ENCODE data around the gene EIF3I.

The EIF3I gene

GRCh38 chr1:32195972-32196823 lies 26.0 kb upstream of the EIF3I start:
- Histone ChIP-seq H3K27me3 (ENCODE audit: insufficient read depth, low read length) (no peaks in the 10 kb centered on the region), H3K36me3 (ENCODE audit: insufficient read depth, low read length) (peaks cover 69% of the 10 kb centered on the region), H3K79me2 (ENCODE audit: insufficient read depth, low read length) (no peaks in the 10 kb centered on the region), H3F3A (ENCODE audit: insufficient read depth, low read length) (no peaks in the 10 kb centered on the region), H4K20me1 (ENCODE audit: insufficient read depth, low read length) (no peaks in the 10 kb centered on the region), H3K9me3 (ENCODE audit: low read length) (no peaks in the 10 kb centered on the region), H3K4me1 (ENCODE audit: insufficient read depth, low read length, severe bottlenecking) (peaks cover 18% of the 10 kb centered on the region), H2AFZ (ENCODE audit: low read length) (no peak overlapping the region), H3K4me2 (ENCODE audit: low read length) (no peak overlapping the region), H3K27ac (ENCODE audit: low read depth, low read length, poor library complexity, severe bottlenecking) (no peak overlapping the region), H3K9me2 (ENCODE audit: low read depth, low read length) (no peaks in the 10 kb centered on the region), H3K9ac (ENCODE audit: low read length) (no peak overlapping the region), H3K4me3 (ENCODE audit: low read depth, low read length, poor library complexity, severe bottlenecking) (no peak overlapping the region)
- TF ChIP-seq CTCF (IDR thresholded peaks at IDR 0.05; ENCODE audit: low read length) (no peak), EZH2 (IDR thresholded peaks at IDR 0.05; ENCODE audit: borderline replicate concordance, low read length) (no peak)

DNA sequence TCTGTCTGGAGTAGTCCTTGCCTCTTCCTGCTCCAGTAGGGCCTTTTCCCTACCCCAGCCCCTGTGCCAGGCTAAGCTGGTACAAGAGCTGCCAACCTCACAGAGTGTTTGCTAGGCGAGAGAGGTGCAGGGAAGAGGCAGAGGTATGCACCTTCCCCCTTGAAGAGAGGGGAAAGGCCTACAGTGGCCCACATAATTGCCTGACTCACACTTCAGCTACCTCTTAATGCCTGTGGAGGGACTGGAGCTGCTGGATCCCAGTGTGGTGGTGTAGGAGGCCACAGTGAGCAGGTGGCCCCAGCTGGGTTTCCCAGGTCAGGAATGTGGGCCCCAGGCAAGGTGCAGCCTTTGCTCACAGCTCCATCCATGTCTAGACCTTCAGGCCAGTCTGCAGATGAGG lies 25.1 kb upstream of the EIF3I start:
- peaks cover 27% of the 10 kb centered on the region for H3K4me1 ChIP-seq (ENCODE audit: insufficient read depth, low read length, severe bottlenecking)
- H3K4me3 ChIP-seq (ENCODE audit: low read depth, low read length, poor library complexity, severe bottlenecking), result no peak overlapping the region
- H3K27me3 ChIP-seq (ENCODE audit: insufficient read depth, low read length), result no peaks in the 10 kb centered on the region
- H3F3A ChIP-seq (ENCODE audit: insufficient read depth, low read length), result no peaks in the 10 kb centered on the region
- H3K36me3 ChIP-seq (ENCODE audit: insufficient read depth, low read length), result peaks cover 60% of the 10 kb centered on the region
- H3K79me2 ChIP-seq (ENCODE audit: insufficient read depth, low read length), result no peaks in the 10 kb centered on the region
- H4K20me1 ChIP-seq (ENCODE audit: insufficient read depth, low read length), result no peaks in the 10 kb centered on the region
- no peak overlapping the region for H2AFZ ChIP-seq (ENCODE audit: low read length)
- H3K9ac ChIP-seq (ENCODE audit: low read length), result no peak overlapping the region
- H3K27ac ChIP-seq (ENCODE audit: low read depth, low read length, poor library complexity, severe bottlenecking), result no peak overlapping the region
- TF ChIP-seq CTCF (IDR thresholded peaks at IDR 0.05; ENCODE audit: low read length) (no peak), EZH2 (IDR thresholded peaks at IDR 0.05; ENCODE audit: borderline replicate concordance, low read length) (no peak)
- H3K9me2 ChIP-seq (ENCODE audit: low read depth, low read length), result no peaks in the 10 kb centered on the region
- H3K4me2 ChIP-seq (ENCODE audit: low read length), result no peak overlapping the region
- no peaks in the 10 kb centered on the region for H3K9me3 ChIP-seq (ENCODE audit: low read length)

- H3K27ac ChIP-seq (ENCODE audit: low read depth, low read length, poor library complexity, severe bottlenecking), result no peak overlapping the region
- H3K4me2 ChIP-seq (ENCODE audit: low read length), result no peak overlapping the region
- no peaks in the 10 kb centered on the region for H3K9me2 ChIP-seq (ENCODE audit: low read depth, low read length)
- H3K9me3 ChIP-seq (ENCODE audit: low read length), result no peaks in the 10 kb centered on the region
- peaks cover 52% of the 10 kb centered on the region for H3K36me3 ChIP-seq (ENCODE audit: insufficient read depth, low read length)
- H3K4me3 ChIP-seq (ENCODE audit: low read depth, low read length, poor library complexity, severe bottlenecking), result no peak overlapping the region
- no peaks in the 10 kb centered on the region for H4K20me1 ChIP-seq (ENCODE audit: insufficient read depth, low read length)
- no peak overlapping the region for H3K9ac ChIP-seq (ENCODE audit: low read length)
- H2AFZ ChIP-seq (ENCODE audit: low read length), result no peak overlapping the region
- H3K79me2 ChIP-seq (ENCODE audit: insufficient read depth, low read length), result no peaks in the 10 kb centered on the region
- H3F3A ChIP-seq (ENCODE audit: insufficient read depth, low read length), result no peaks in the 10 kb centered on the region
- TF ChIP-seq EZH2 (IDR thresholded peaks at IDR 0.05; ENCODE audit: borderline replicate concordance, low read length), result no peak
- no peak for TF ChIP-seq CTCF (IDR thresholded peaks at IDR 0.05; ENCODE audit: low read length)
- H3K27me3 ChIP-seq (ENCODE audit: insufficient read depth, low read length), result no peaks in the 10 kb centered on the region
- H3K4me1 ChIP-seq (ENCODE audit: insufficient read depth, low read length, severe bottlenecking), result peaks cover 28% of the 10 kb centered on the region
These were observed 24.4 kb upstream of the EIF3I start for GRCh38 chr1:32197837-32198236.

Measured in OCI-LY1 (cell line).